ENCODE results near the gene VAT1L.

DNA sequence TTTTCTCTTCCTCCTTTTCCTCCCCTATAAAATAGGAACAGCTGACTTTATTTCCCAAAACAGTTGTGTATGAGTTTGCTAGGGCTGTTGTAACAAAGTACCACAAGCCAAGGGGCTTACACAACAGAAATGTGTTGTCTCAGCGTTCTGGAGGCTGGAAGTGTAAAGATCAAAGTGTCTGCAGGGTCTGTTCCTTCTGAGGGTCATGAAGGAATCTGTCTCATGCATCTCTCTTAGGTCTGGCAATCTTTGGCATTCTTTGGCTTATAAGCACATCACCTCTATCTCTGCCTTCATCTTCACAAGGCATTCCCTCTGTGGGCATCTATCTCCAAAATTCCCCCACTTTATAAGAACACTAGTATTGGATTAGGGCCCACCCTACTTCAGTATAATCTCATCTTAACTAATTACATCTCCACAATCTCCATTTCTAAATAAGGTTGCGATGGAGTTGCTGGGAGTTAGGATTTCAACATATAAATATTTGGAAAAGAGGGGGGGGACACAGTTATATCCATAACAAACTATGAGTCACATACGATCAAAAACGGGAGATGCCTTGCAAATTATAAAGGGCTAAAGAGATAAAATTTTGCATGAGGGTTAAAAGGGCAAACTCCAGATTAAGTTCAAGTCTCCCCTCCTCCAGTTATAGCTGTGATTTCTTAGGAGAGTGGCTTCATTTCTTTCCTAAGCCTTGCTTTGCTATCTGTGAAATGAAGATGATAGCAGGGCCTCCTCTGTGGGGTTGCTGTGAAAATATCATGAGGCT lies 109.7 kb downstream of the VAT1L start:
- TF ChIP-seq, protein P1, sequence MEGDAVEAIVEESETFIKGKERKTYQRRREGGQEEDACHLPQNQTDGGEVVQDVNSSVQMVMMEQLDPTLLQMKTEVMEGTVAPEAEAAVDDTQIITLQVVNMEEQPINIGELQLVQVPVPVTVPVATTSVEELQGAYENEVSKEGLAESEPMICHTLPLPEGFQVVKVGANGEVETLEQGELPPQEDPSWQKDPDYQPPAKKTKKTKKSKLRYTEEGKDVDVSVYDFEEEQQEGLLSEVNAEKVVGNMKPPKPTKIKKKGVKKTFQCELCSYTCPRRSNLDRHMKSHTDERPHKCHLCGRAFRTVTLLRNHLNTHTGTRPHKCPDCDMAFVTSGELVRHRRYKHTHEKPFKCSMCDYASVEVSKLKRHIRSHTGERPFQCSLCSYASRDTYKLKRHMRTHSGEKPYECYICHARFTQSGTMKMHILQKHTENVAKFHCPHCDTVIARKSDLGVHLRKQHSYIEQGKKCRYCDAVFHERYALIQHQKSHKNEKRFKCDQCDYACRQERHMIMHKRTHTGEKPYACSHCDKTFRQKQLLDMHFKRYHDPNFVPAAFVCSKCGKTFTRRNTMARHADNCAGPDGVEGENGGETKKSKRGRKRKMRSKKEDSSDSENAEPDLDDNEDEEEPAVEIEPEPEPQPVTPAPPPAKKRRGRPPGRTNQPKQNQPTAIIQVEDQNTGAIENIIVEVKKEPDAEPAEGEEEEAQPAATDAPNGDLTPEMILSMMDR (IDR thresholded peaks at IDR 0.05): no peak
- no peak for TF ChIP-seq POLR2A (IDR thresholded peaks at IDR 0.05)

Measured in right lobe of liver (tissue), 4 donors.